Measurements from ENCODE around the gene ATXN7L3.
"Not testable (repeated sequence)": the region's sequence is repeated elsewhere in the genome, so short reads cannot be mapped to it uniquely, and the experiment has no call there.

ATXN7L3 gene

GRCh38 chr17:44199553-44200477 lies at the start of gene ATXN7L3:
TSS of gene ATXN7L3 (minus strand) at chr17:44199884. CDS start at chr17:44198070, 1,814 bp downstream.
- DNase-seq, result peak; percentile 95 to 100 (median 98)

- no peak for DNase-seq
Measured at GRCh38 chr17:44247876-44248736, 48.4 kb upstream of the ATXN7L3 start.

GRCh38 chr17:44247440-44247841 lies 47.8 kb upstream of the ATXN7L3 start:
- no peak for DNase-seq

GRCh38 chr17:44241106-44241624 lies 41.5 kb upstream of the ATXN7L3 start:
- peak; percentile 67 to 75 (median 72) for DNase-seq

- not testable (repeated sequence) for DNase-seq
Measured at GRCh38 chr17:44237886-44238285, 38.2 kb upstream of the ATXN7L3 start.

- DNase-seq, result no peak
Measured at GRCh38 chr17:44236444-44236991, 36.8 kb upstream of the ATXN7L3 start.

- DNase-seq, result no peak
Measured at GRCh38 chr17:44235583-44235936, 35.9 kb upstream of the ATXN7L3 start.

GRCh38 chr17:44233582-44233981 lies 33.9 kb upstream of the ATXN7L3 start:
- no peak for DNase-seq

GRCh38 chr17:44232061-44232460 lies 32.4 kb upstream of the ATXN7L3 start:
- no peak for DNase-seq

- DNase-seq, result no peak
Measured at GRCh38 chr17:44230140-44230539, 30.5 kb upstream of the ATXN7L3 start.

GRCh38 chr17:44229090-44229489 lies 29.4 kb upstream of the ATXN7L3 start:
- DNase-seq, result no peak

- DNase-seq, result no peak
Measured at GRCh38 chr17:44223541-44224071, 23.9 kb upstream of the ATXN7L3 start.

- peak; percentile 49 to 71 (median 53) for DNase-seq
Measured at GRCh38 chr17:44222112-44222869, 22.6 kb upstream of the ATXN7L3 start.

GRCh38 chr17:44221862-44222111 lies 22.1 kb upstream of the ATXN7L3 start:
- no peak for DNase-seq

GRCh38 chr17:44221084-44221861 lies 21.6 kb upstream of the ATXN7L3 start:
- DNase-seq, result peak; percentile 69 to 79 (median 73)

GRCh38 chr17:44220213-44221083 lies 20.8 kb upstream of the ATXN7L3 start:
- DNase-seq, result peak; percentile 49 to 84 (median 65)

- DNase-seq, result peak; percentile 28 to 75 (median 53)
Measured at GRCh38 chr17:44219616-44220212, 20.0 kb upstream of the ATXN7L3 start, which contains the start of gene UBTF. TSS of gene UBTF (minus strand) at chr17:44219675. CDS start at chr17:44218229, 1,446 bp downstream.

- peak; percentile 83 to 94 (median 89) for DNase-seq
Measured at GRCh38 chr17:44219108-44219615, 19.5 kb upstream of the ATXN7L3 start.

- peak; percentile 93 to 98 (median 97) for DNase-seq
Measured at GRCh38 chr17:44218344-44219107, 18.8 kb upstream of the ATXN7L3 start.

Data from suppressor macrophage treated with lipopolysaccharide for 1 hour (primary cell).